Pancreas (tissue), 10 donors: Measurements from ENCODE around the gene INF2. TPM values are rescaled to one million over a fixed set of nuclear protein-coding genes. Genes with fewer than 3 reads are reported as not detected.

Experiments used
- ATAC-seq, 4 donors: fragments of 200-7000 bp; cut with Tn5 transposase; one replicate each; pipeline versions ENCODE4 v1.8.0 to v1.9.1; 2020; ENCODE audit warnings: mild to moderate bottlenecking in 4 of 4, moderate library complexity in 4 of 4
- DNase-seq, 6 donors: peaks; one replicate each; pipeline ENCODE4 v3.0.0-alpha.2; 2020
- FAIRE-seq: peaks from 2 replicates; lab custom pipeline; 2012; peaks lifted over from hg19 to GRCh38; lab: Jason Lieb, UNC
- H3K27ac ChIP-seq, 4 donors: fragments of 200-600 bp; sonication (generic); 1 replicate in 3 of 4; 2 replicates in 1 of 4; pipeline versions ENCODE4 v1.5.0 to v1.8.0; 2020
- H3K27me3 ChIP-seq, 4 donors: fragments of 200-600 bp; one replicate each; pipeline ENCODE4 v1.8.0; 2021
- H3K36me3 ChIP-seq, 3 donors: fragments of 200-600 bp; sonication (generic) in 1 of 3; one replicate each; pipeline versions ENCODE4 v1.5.0 to v1.8.0; 2020 to 2021
- H3K4me1 ChIP-seq, 3 donors: fragments of 200-600 bp; one replicate each; pipeline ENCODE4 v1.8.0; 2021
- H3K4me3 ChIP-seq, 4 donors: fragments of 200-600 bp; sonication (generic) in 2 of 4; one replicate each; pipeline versions ENCODE4 v1.5.0 to v1.8.0; 2020 to 2021
- H3K9me3 ChIP-seq, 4 donors: fragments of 200-600 bp; one replicate each; pipeline ENCODE4 v1.8.0; 2021
- CTCF ChIP-seq, 4 donors: fragments of 200-600 bp; sonication (generic) in 3 of 4; IDR thresholded peaks; one replicate each; pipeline versions ENCODE4 v1.5.0 to v1.8.0; 2021; ENCODE audit warnings: antibody characterized with exemption in 4 of 4
- WGBS, 2 donors: extraction: QIAGEN DNeasy Blood & Tissue Kit; methylation state at CpG; one replicate each; pipeline ENCODE4 v1.1.7; 2013; 5-methylcytosine and 5-hydroxymethylcytosine counted together
- intact Hi-C, 3 donors: fragments of 100-400 bp; cut with DNase I; formaldehyde crosslinking; loops; one replicate each; pipeline versions ENCODE4 v1.11.1 to v1.14.2; 2022
- polyA plus RNA-seq, 2 donors: library from polyadenylated mRNA; stranded (reverse); fragments of 200-250 nt; gene quantifications; one replicate each; pipeline ENCODE4 v1.2.3, GENCODE V29; 2013
- total RNA-seq, 6 donors: library from RNA; stranded (reverse); fragmentation: NEBNext Ultra II Directional in 4 of 6; extraction: Animal tissue kit (Norgen Biotek cat#: 25700) in 4 of 6; gene quantifications; one replicate each; pipeline versions ENCODE4 v1.2.1 to v1.2.4, GENCODE V29; 2021 to 2023
- donor health status: healthy with polysubstance abuse.
- donor health status: DM: no; HTN: no; CAD: no; lungs with moderate emphysema.
- donor health status: DM: no; HTN: no; CAD: no.
- donor health status: control.
- donor health status: control.
- donor health status: Bipolar disorder and iron deficiency.
- donor health status: DM: yes; HTN: yes; CAD: no.
- donor health status: DM: no; HTN: no; CAD: no.
- donor health status: DM: no; HTN: no; CAD: no.
- donor health status: DM: yes; HTN: yes; CAD: no.

Gene INF2
- total and polyA plus RNA-seq, 8 donors, result 20.4 to 80.8 (median 27.8) TPM

GRCh38 chr14:104722938-104723650 lies 33.7 kb downstream of the INF2 start:
- peaks cover 0 to 3% (median 0%) of the 10 kb centered on the region in 3 donors for H3K4me1 ChIP-seq
- no peaks in the 10 kb centered on the region for H3K36me3 ChIP-seq
- H3K9me3 ChIP-seq, result no peaks in the 10 kb centered on the region
- no peak for FAIRE-seq
- DNase-seq, result no peak
- H3K27ac ChIP-seq, result no peak overlapping the region
- peak overlapping the region in 3 of 4 donors; percentile 60 to 84 (median 80) for H3K4me3 ChIP-seq
- intact Hi-C loops, result no loop called here
- H3K27me3 ChIP-seq, result no peaks in the 10 kb centered on the region
- 39 to 47% methylated on average over 26 of the region's 26 CpGs for whole genome bisulfite sequencing, 2 donors
- TF ChIP-seq CTCF (IDR thresholded peaks at IDR 0.05), result no peak
- ATAC-seq, result peak in 1 of 4 donors; percentile 2

GRCh38 chr14:104723651-104724406 lies 34.4 kb downstream of the INF2 start, which contains the start of gene ADSS1:
Gene ADSS1 (plus strand): TSS chr14:104724229. CDS start chr14:104724271, 42 bp downstream.
- peak within 1 kb of the TSS in 3 of 4 donors; percentile 26 to 49 (median 36) for H3K27ac ChIP-seq
- H3K4me1 ChIP-seq, result peaks cover 0 to 3% (median 0%) of the 10 kb centered on the region in 3 donors
- ATAC-seq, result peak; percentile 89 to 92 (median 90)
- DNase-seq, result peak in 5 of 6 donors; percentile 67 to 88 (median 73)
- peak; percentile 76 to 95 (median 90) for TF ChIP-seq CTCF (IDR thresholded peaks at IDR 0.05)
- peak within 1 kb of the TSS; percentile 60 to 84 (median 72) for H3K4me3 ChIP-seq
- FAIRE-seq, result no peak
- no peaks in the 10 kb centered on the region for H3K9me3 ChIP-seq
- H3K36me3 ChIP-seq, result no peaks in the 10 kb centered on the region
- intact Hi-C loops, result no loop called here
- WGBS, 2 donors, result 1 to 2% methylated on average over 62 to 82 of the region's 82 CpGs
- H3K27me3 ChIP-seq, result no peaks in the 10 kb centered on the region

GRCh38 chr14:104724407-104724980 lies 35.1 kb downstream of the INF2 start:
- Histone ChIP-seq H3K36me3 (no peaks in the 10 kb centered on the region), H3K9me3 (no peaks in the 10 kb centered on the region), H3K4me3 (peak overlapping the region; percentile 60 to 84 (median 72)), H3K4me1 (peaks cover 0 to 3% (median 0%) of the 10 kb centered on the region in 3 donors), H3K27ac (peak overlapping the region in 2 of 4 donors; percentile 26 to 49), H3K27me3 (no peaks in the 10 kb centered on the region)
- WGBS, 2 donors, result 6 to 7% methylated on average over 27 of the region's 27 CpGs
- no peak for FAIRE-seq
- peak in 4 of 6 donors; percentile 52 to 74 (median 54) for DNase-seq
- TF ChIP-seq CTCF (IDR thresholded peaks at IDR 0.05), result no peak
- intact Hi-C loops, result no loop called here
- peak; percentile 11 to 40 (median 20) for ATAC-seq

GRCh38 chr14:104724981-104725771 lies 35.8 kb downstream of the INF2 start:
- no peaks in the 10 kb centered on the region for H3K27me3 ChIP-seq
- 57% methylated on average over 24 of the region's 24 CpGs for WGBS, 2 donors
- TF ChIP-seq CTCF (IDR thresholded peaks at IDR 0.05), result no peak
- peak in 1 of 6 donors; percentile 34 for DNase-seq
- no peak overlapping the region for H3K27ac ChIP-seq
- H3K4me1 ChIP-seq, result peaks cover 0 to 3% (median 0%) of the 10 kb centered on the region in 3 donors
- H3K4me3 ChIP-seq, result peak overlapping the region in 2 of 4 donors; percentile 80 to 84
- no peaks in the 10 kb centered on the region for H3K36me3 ChIP-seq
- intact Hi-C loops, result no loop called here
- no peak for FAIRE-seq
- ATAC-seq, result peak; percentile 5 to 28 (median 12)
- H3K9me3 ChIP-seq, result no peaks in the 10 kb centered on the region
